SU-DHL-6 (cell line): ENCODE data around the gene SPCS2.

Experiments
- EZH2phosphoT487 ChIP-seq: fragments of 200-600 bp; sonication (generic), shearing (Covaris generic); conservative IDR thresholded peaks from 2 replicates; pipeline ENCODE4 v1.6.1; 2018; ENCODE audit warnings: mild to moderate bottlenecking, antibody characterized with exemption, low read length, moderate library complexity, mixed read lengths
- TF ChIP-seq, protein P1 (sequence below): fragments of 200-600 bp; sonication (generic); IDR thresholded peaks from one replicate; pipeline ENCODE4 v1.5.1; 2017; ENCODE audit warnings: antibody characterized with exemption, mild to moderate bottlenecking, low read length, moderate library complexity; ENCODE audit not compliant: insufficient read depth, poor library complexity, severe bottlenecking

DNA sequence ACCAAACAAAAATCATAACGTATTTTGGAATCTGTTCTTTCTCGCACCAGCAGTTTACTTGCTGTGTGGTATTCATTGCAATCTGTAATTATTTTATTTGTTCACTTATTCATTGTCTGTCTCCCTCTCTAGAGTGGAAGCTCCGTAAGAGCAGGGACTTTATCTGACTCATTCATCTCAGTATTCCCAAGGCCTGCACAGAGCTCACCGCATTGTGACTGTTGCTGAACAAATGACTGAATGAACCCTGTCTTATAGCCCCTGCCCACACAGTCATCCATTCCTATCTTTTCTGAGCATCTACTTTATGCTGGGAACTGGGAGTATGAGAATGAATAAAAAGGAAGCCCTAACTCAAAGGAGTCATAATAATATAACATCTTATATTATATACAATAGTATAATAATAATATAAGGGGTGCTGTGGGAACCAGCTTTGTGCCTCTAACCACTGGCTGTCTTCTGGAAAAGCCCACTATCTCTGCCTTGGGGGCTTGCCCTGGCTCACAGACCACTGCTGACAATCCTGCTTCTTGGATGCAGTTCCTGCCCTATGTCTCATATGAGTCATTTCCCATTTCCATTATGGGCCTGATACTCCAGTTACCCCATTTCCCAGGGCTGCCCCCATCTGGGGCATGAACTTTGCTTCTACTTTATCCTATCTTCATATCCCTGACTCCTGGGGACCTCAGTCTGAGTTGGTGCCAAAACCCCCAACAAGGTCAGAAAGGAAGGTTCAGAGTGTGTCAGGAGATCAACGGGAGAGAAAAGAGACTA, 11.2 kb upstream of the SPCS2 start:
- TF ChIP-seq, protein P1, sequence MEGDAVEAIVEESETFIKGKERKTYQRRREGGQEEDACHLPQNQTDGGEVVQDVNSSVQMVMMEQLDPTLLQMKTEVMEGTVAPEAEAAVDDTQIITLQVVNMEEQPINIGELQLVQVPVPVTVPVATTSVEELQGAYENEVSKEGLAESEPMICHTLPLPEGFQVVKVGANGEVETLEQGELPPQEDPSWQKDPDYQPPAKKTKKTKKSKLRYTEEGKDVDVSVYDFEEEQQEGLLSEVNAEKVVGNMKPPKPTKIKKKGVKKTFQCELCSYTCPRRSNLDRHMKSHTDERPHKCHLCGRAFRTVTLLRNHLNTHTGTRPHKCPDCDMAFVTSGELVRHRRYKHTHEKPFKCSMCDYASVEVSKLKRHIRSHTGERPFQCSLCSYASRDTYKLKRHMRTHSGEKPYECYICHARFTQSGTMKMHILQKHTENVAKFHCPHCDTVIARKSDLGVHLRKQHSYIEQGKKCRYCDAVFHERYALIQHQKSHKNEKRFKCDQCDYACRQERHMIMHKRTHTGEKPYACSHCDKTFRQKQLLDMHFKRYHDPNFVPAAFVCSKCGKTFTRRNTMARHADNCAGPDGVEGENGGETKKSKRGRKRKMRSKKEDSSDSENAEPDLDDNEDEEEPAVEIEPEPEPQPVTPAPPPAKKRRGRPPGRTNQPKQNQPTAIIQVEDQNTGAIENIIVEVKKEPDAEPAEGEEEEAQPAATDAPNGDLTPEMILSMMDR, result no peak
- TF ChIP-seq EZH2phosphoT487, result no peak
